H1 (cell line): ENCODE data around the gene NHS. TPM values are rescaled to one million over a fixed set of nuclear protein-coding genes. Genes with fewer than 3 reads are reported as not detected.

Experiments
- CTCF ChIA-PET: fragments of 300-600 bp; sonication (Branson Sonifier 250); formaldehyde crosslinking; loops from one replicate; lab custom pipeline; 2021; ENCODE audit not compliant: partially characterized antibody; lab: Charles Lee
- POLR2A ChIA-PET: fragments of 300-600 bp; sonication (Branson Sonifier 250); formaldehyde crosslinking; loops from one replicate; lab custom pipeline; 2021; ENCODE audit warnings: inconsistent platforms; ENCODE audit not compliant: partially characterized antibody; lab: Charles Lee
- DNase-seq, 2 experiments: peaks; one replicate each; pipeline versions ENCODE4 v3.0.0 to v3.0.0-alpha.2; 2010 to 2022; ENCODE audit warnings: low spot score in 2 of 2, low read depth in 1 of 2, mixed read lengths in 1 of 2
- FAIRE-seq: peaks from 2 replicates; lab custom pipeline; 2011; peaks lifted over from hg19 to GRCh38; lab: Jason Lieb, UNC
- H2AFZ ChIP-seq: 2 replicates; pipeline ENCODE4 v1.8.1; 2012; ENCODE audit warnings: low read length, inconsistent platforms
- H2AK5ac ChIP-seq: 2 replicates; pipeline ENCODE4 v1.6.1; 2013; ENCODE audit warnings: low read depth, low read length
- H2BK120ac ChIP-seq: replicated peaks from 2 replicates; pipeline ENCODE3; 2013; ENCODE audit warnings: low read depth, low read length, inconsistent platforms
- H2BK12ac ChIP-seq: 2 replicates; pipeline ENCODE4 v1.6.1; 2013; ENCODE audit warnings: low read depth, low read length
- H2BK15ac ChIP-seq: 2 replicates; pipeline ENCODE4 v1.6.1; 2013; ENCODE audit warnings: low read length
- H2BK20ac ChIP-seq: 2 replicates; pipeline ENCODE4 v1.6.1; 2013; ENCODE audit warnings: low read length
- H2BK5ac ChIP-seq: 2 replicates; pipeline ENCODE4 v1.6.1; 2013; ENCODE audit warnings: low read depth, low read length
- H3K14ac ChIP-seq: 2 replicates; pipeline ENCODE4 v1.6.1; 2013; ENCODE audit warnings: inconsistent platforms; ENCODE audit not compliant: insufficient read length
- H3K18ac ChIP-seq: 2 replicates; pipeline ENCODE4 v1.6.1; 2013; ENCODE audit warnings: low read length; ENCODE audit errors: extremely low read depth
- H3K23ac ChIP-seq: 2 replicates; pipeline ENCODE4 v1.6.1; 2013; ENCODE audit warnings: inconsistent platforms; ENCODE audit not compliant: insufficient read length
- H3K23me2 ChIP-seq: 2 replicates; pipeline ENCODE4 v1.6.1; 2013; ENCODE audit warnings: low read depth, low read length
- H3K27ac ChIP-seq: 2 replicates; pipeline ENCODE4 v1.6.1; 2011; ENCODE audit warnings: low read depth, low read length, inconsistent platforms
- H3K27me3 ChIP-seq, 4 experiments: replicated peaks in 1 of 4; 1 replicate in 1 of 4; 2 replicates in 3 of 4; pipeline versions ENCODE4 v1.6.1 to v1.8.1; 2011 to 2013; ENCODE audit warnings: low read length in 3 of 4, mild to moderate bottlenecking in 3 of 4, inconsistent platforms in 2 of 4, mixed read lengths in 2 of 4, moderate library complexity in 1 of 4; ENCODE audit not compliant: control insufficient read depth in 3 of 4, insufficient read depth in 3 of 4; ENCODE audit errors: extremely low read depth in 1 of 4
- H3K36me3 ChIP-seq, 4 experiments: 2 replicates each; pipeline versions ENCODE4 v1.6.1 to v1.8.1; 2011 to 2013; ENCODE audit warnings: mild to moderate bottlenecking in 4 of 4, low read length in 3 of 4, moderate library complexity in 2 of 4, control low read depth in 1 of 4, inconsistent platforms in 1 of 4; ENCODE audit not compliant: insufficient read depth in 4 of 4, control insufficient read depth in 2 of 4
- H3K4ac ChIP-seq: replicated peaks from 2 replicates; pipeline ENCODE3; 2013; ENCODE audit warnings: low read length, low read depth, mixed read lengths, inconsistent platforms; ENCODE audit not compliant: insufficient read length
- H3K4me1 ChIP-seq, 4 experiments: replicated peaks in 1 of 4; 1 replicate in 1 of 4; 2 replicates in 3 of 4; pipeline versions ENCODE4 v1.6.1 to v1.8.1; 2011 to 2013; ENCODE audit warnings: low read length in 3 of 4, inconsistent platforms in 2 of 4, mixed read lengths in 1 of 4; ENCODE audit not compliant: insufficient read depth in 4 of 4, control insufficient read depth in 3 of 4
- H3K4me2 ChIP-seq, 2 experiments: 2 replicates each; pipeline versions ENCODE4 v1.6.1 to v1.8.1; 2011 to 2013; ENCODE audit warnings: low read depth in 2 of 2, low read length in 2 of 2, control low read depth in 1 of 2, inconsistent platforms in 1 of 2, mild to moderate bottlenecking in 1 of 2; ENCODE audit not compliant: insufficient read depth in 1 of 2
- H3K4me3 ChIP-seq, 4 experiments: fragments of 200-600, 300-600 bp in 1 of 4; sonication (generic), shearing (Covaris generic), sonication (Bioruptor Twin) in 1 of 4; 2 replicates each; pipeline versions ENCODE4 v1.5.1 to v1.8.1; 2011 to 2016; ENCODE audit warnings: low read length in 4 of 4, low read depth in 3 of 4, control low read depth in 2 of 4, inconsistent platforms in 2 of 4, mild to moderate bottlenecking in 2 of 4, mixed read lengths in 1 of 4, moderate library complexity in 1 of 4; ENCODE audit not compliant: insufficient read depth in 2 of 4; ENCODE audit errors: extremely low read depth in 1 of 4
- H3K56ac ChIP-seq: replicated peaks from 2 replicates; pipeline ENCODE3; 2013; ENCODE audit warnings: low read depth, mild to moderate bottlenecking, mixed read lengths, low read length, inconsistent platforms; ENCODE audit not compliant: insufficient read length
- H3K79me1 ChIP-seq: 2 replicates; pipeline ENCODE4 v1.6.1; 2013; ENCODE audit warnings: low read depth, low read length, control low read depth
- H3K79me2 ChIP-seq, 2 experiments: 2 replicates each; pipeline versions ENCODE4 v1.6.1 to v1.8.1; 2012 to 2013; ENCODE audit warnings: low read length in 2 of 2, mild to moderate bottlenecking in 2 of 2, inconsistent platforms in 1 of 2; ENCODE audit not compliant: insufficient read depth in 2 of 2, control insufficient read depth in 1 of 2
- H3K9ac ChIP-seq, 4 experiments: replicated peaks in 1 of 4; 1 replicate in 1 of 4; 2 replicates in 3 of 4; pipeline versions ENCODE4 v1.6.1 to v1.8.1; 2011 to 2013; ENCODE audit warnings: low read depth in 3 of 4, low read length in 3 of 4, control low read depth in 2 of 4, mild to moderate bottlenecking in 2 of 4, moderate library complexity in 2 of 4, inconsistent platforms in 1 of 4; ENCODE audit errors: extremely low read depth in 1 of 4
- H3K9me3 ChIP-seq, 2 experiments: 2 replicates each; pipeline versions ENCODE4 v1.6.1 to v1.8.1; 2012 to 2013; ENCODE audit warnings: mild to moderate bottlenecking in 2 of 2, moderate library complexity in 2 of 2, control low read depth in 1 of 2, inconsistent platforms in 1 of 2, low read depth in 1 of 2, low read length in 1 of 2, mixed read lengths in 1 of 2; ENCODE audit not compliant: insufficient read depth in 2 of 2
- H4K20me1 ChIP-seq, 2 experiments: replicated peaks in 1 of 2; 2 replicates each; pipeline versions ENCODE3 to v1.8.1; 2011 to 2013; ENCODE audit warnings: inconsistent platforms in 2 of 2, low read length in 2 of 2, mild to moderate bottlenecking in 1 of 2; ENCODE audit not compliant: insufficient read depth in 2 of 2, control insufficient read depth in 1 of 2
- H4K5ac ChIP-seq: 2 replicates; pipeline ENCODE4 v1.6.1; 2013; ENCODE audit warnings: low read length, low read depth, mixed read lengths, inconsistent platforms; ENCODE audit not compliant: insufficient read length
- H4K8ac ChIP-seq: 2 replicates; pipeline ENCODE4 v1.8.0; 2013; ENCODE audit warnings: mild to moderate bottlenecking, moderate library complexity, low read length, inconsistent platforms; ENCODE audit not compliant: insufficient read depth; ENCODE audit errors: extremely low read depth
- H4K91ac ChIP-seq: replicated peaks from 2 replicates; pipeline ENCODE3; 2013; ENCODE audit warnings: low read length, mixed read lengths, inconsistent platforms; ENCODE audit not compliant: insufficient read length
- GABPA ChIP-seq: IDR thresholded peaks from 2 replicates; pipeline ENCODE4 v1.6.1; 2011; ENCODE audit warnings: mild to moderate bottlenecking, low read length, moderate library complexity, borderline replicate concordance; ENCODE audit not compliant: insufficient read depth
- KDM5A ChIP-seq: fragments of 200-600 bp; IDR thresholded peaks from 2 replicates; pipeline ENCODE4 v1.7.1; 2012; ENCODE audit warnings: mild to moderate bottlenecking, low read length, inconsistent platforms, mixed read lengths
- MAFK ChIP-seq: IDR thresholded peaks from 2 replicates; pipeline ENCODE4 v1.6.1; 2012; ENCODE audit warnings: low read depth, mild to moderate bottlenecking, improper control_type of control experiment, low read length
- POU5F1 ChIP-seq: IDR thresholded peaks from 2 replicates; pipeline ENCODE4 v1.6.1; 2011; ENCODE audit warnings: low read depth, mild to moderate bottlenecking, low read length, moderate library complexity
- RFX5 ChIP-seq: IDR thresholded peaks from 2 replicates; pipeline ENCODE4 v1.6.1; 2011; ENCODE audit warnings: low read depth, low read length, improper control_type of control experiment, borderline replicate concordance
- SIN3A ChIP-seq, 2 experiments: IDR thresholded peaks in 1 of 2; conservative IDR thresholded peaks in 1 of 2; 2 replicates each; pipeline ENCODE4 v1.6.1; 2011 to 2012; ENCODE audit warnings: low read length in 2 of 2, improper control_type of control experiment in 1 of 2, low read depth in 1 of 2, mild to moderate bottlenecking in 1 of 2
- SP2 ChIP-seq: IDR thresholded peaks from 2 replicates; pipeline ENCODE4 v1.6.1; 2012; ENCODE audit warnings: mild to moderate bottlenecking, low read length, inconsistent platforms
- SUZ12 ChIP-seq: fragments of 200-600 bp; sonication (generic); IDR thresholded peaks from 2 replicates; pipeline ENCODE4 v1.6.1; 2012; ENCODE audit warnings: mild to moderate bottlenecking, inconsistent platforms, low read length, moderate library complexity, mixed read lengths
- TAF1 ChIP-seq: IDR thresholded peaks from 2 replicates; pipeline ENCODE4 v1.6.1; 2011; ENCODE audit warnings: mild to moderate bottlenecking, low read depth, low read length
- TAF7 ChIP-seq: optimal IDR thresholded peaks from 2 replicates; pipeline ENCODE3; 2011; ENCODE audit warnings: low read depth, mild to moderate bottlenecking, inconsistent platforms, low read length, moderate library complexity, borderline replicate concordance
- WGBS, 2 experiments: shearing (Covaris generic) in 1 of 2; methylation state at CpG; one replicate each; pipeline versions ENCODE4 v1.1.6 to v1.1.7; 2013 to 2015; ENCODE audit warnings: low lambda C conversion rate in 2 of 2, mixed read lengths in 2 of 2, inconsistent platforms in 1 of 2, low coverage in 1 of 2, missing lambda C conversion rate in 1 of 2; ENCODE audit not compliant: insufficient replicate concordance in 2 of 2, insufficient coverage in 1 of 2, insufficient read length in 1 of 2; ENCODE audit errors: extremely low coverage in 1 of 2, missing lambda C conversion rate in 1 of 2; 5-methylcytosine and 5-hydroxymethylcytosine counted together
- polyA plus RNA-seq, 7 experiments: library from polyadenylated mRNA; depleted of rRNA in 3 of 7; stranded (reverse) in 5 of 7; unstranded in 2 of 7; fragments of >200 nt in 5 of 7; fragments of 200-250 nt in 2 of 7; gene quantifications; 1 replicate in 5 of 7; 2 replicates in 1 of 7; 4 replicates in 1 of 7; pipeline versions ENCODE4 v1.2.1 to v1.2.3, GENCODE V29; 2011 to 2013; ENCODE audit warnings: missing spikeins in 2 of 7, mixed read lengths in 2 of 7
- total RNA-seq: library from RNA; stranded (reverse); fragmentation: NEBNext Ultra II Directional; extraction: Animal tissue kit (Norgen Biotek cat#: 25700); gene quantifications from 2 replicates; pipeline ENCODE4 v1.2.1, GENCODE V29; 2021
- TF ChIP-seq, protein P1 (sequence below): IDR thresholded peaks from 2 replicates; pipeline ENCODE4 v1.6.1; 2011; ENCODE audit warnings: low read depth, mild to moderate bottlenecking, low read length; ENCODE audit not compliant: insufficient read depth
- TF ChIP-seq, protein P2 (sequence below): IDR thresholded peaks from 2 replicates; pipeline ENCODE4 v1.6.1; 2012; ENCODE audit warnings: low read length, inconsistent platforms

Gene NHS
- total and polyA plus RNA-seq, 2 of the 8 experiments (the other 6 are each of a cell fraction or from before 2014, with no cell fraction given), result 2.2 to 6.7 TPM

DNA sequence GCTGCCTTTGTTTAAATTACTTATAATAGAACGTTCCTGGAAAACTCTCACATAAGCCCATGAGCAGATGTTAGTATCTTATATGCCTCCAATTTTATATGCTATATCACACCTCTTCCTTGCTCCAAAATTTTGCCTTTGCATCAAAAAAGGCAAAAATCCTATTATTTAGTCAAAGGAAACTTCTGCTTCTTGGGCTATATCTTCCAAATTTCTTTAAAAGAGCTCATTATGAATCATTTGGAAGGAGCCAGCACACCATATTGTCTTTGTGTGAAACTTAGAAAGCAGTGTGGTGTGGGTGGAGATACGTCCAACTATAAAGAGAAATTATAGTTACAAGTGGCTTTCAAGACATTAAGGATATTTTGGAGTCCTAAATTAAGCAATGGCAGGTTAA lies 35.7 kb downstream of the NHS start:
- 55% methylated on average over 1 of the region's 2 CpGs; no CpG with 5 or more reads in 1 of the 2 experiments for WGBS, 2 experiments
- H3K18ac ChIP-seq, result no peak overlapping the region
- H3K79me2 ChIP-seq, result no peaks in the 10 kb centered on the region
- no peak overlapping the region for H2AK5ac ChIP-seq
- no peaks in the 10 kb centered on the region for H3K23me2 ChIP-seq
- no peak overlapping the region for H2BK120ac ChIP-seq
- H3K9ac ChIP-seq, result no peak overlapping the region
- H4K20me1 ChIP-seq, result no peaks in the 10 kb centered on the region
- H4K91ac ChIP-seq, result no peak overlapping the region
- no peak overlapping the region for H3K27ac ChIP-seq
- no peak overlapping the region for H4K5ac ChIP-seq
- H3K27me3 ChIP-seq, result no peaks in the 10 kb centered on the region
- no peak overlapping the region for H2BK20ac ChIP-seq
- peak overlapping the region in 1 of 2 experiments; percentile 62; a peak in 2 of 4 replicates for H3K4me2 ChIP-seq
- no peaks in the 10 kb centered on the region for H3K9me3 ChIP-seq
- H3K23ac ChIP-seq, result no peak overlapping the region
- ChIA-PET POLR2A (no interaction called here), CTCF (no interaction called here)
- no peak overlapping the region for H3K4ac ChIP-seq
- DNase-seq, result no peak
- H2BK12ac ChIP-seq, result no peak overlapping the region
- no peak overlapping the region for H4K8ac ChIP-seq
- H3K56ac ChIP-seq, result no peak overlapping the region
- no peak overlapping the region for H2BK5ac ChIP-seq
- H3K4me1 ChIP-seq, result peaks cover 2 to 27% (median 9%) of the 10 kb centered on the region in 4 experiments; a peak in 5 of 7 replicates
- H3K36me3 ChIP-seq, result no peaks in the 10 kb centered on the region
- H2BK15ac ChIP-seq, result no peak overlapping the region
- no peak overlapping the region for H2AFZ ChIP-seq
- H3K14ac ChIP-seq, result no peak overlapping the region
- FAIRE-seq, result no peak
- no peaks in the 10 kb centered on the region for H3K79me1 ChIP-seq
- H3K4me3 ChIP-seq, result 0 out of 8 replicates have a peak overlapping the region, but pooled peaks of 1 of the 4 experiments have one; percentile 6
- no peak for TF ChIP-seq GABPA
- no peak for TF ChIP-seq MAFK
- no peak for TF ChIP-seq SUZ12
- TF ChIP-seq SP2, result no peak
- TF ChIP-seq KDM5A, result no peak
- no peak for TF ChIP-seq TAF1
- TF ChIP-seq, protein P1, sequence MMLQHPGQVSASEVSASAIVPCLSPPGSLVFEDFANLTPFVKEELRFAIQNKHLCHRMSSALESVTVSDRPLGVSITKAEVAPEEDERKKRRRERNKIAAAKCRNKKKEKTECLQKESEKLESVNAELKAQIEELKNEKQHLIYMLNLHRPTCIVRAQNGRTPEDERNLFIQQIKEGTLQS, result no peak
- TF ChIP-seq, protein P2, sequence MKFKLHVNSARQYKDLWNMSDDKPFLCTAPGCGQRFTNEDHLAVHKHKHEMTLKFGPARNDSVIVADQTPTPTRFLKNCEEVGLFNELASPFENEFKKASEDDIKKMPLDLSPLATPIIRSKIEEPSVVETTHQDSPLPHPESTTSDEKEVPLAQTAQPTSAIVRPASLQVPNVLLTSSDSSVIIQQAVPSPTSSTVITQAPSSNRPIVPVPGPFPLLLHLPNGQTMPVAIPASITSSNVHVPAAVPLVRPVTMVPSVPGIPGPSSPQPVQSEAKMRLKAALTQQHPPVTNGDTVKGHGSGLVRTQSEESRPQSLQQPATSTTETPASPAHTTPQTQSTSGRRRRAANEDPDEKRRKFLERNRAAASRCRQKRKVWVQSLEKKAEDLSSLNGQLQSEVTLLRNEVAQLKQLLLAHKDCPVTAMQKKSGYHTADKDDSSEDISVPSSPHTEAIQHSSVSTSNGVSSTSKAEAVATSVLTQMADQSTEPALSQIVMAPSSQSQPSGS, result no peak
- TF ChIP-seq TAF7, result no peak
- no peak for TF ChIP-seq POU5F1
- no peak for TF ChIP-seq SIN3A (conservative IDR thresholded peaks at IDR 0.05 in 1 of 2, IDR thresholded peaks at IDR 0.05 in 1 of 2; ENCODE audit: low read depth in 1 of 2, low read length in 2 of 2)
- no peak for TF ChIP-seq RFX5
